WERI-Rb-1 (cell line): Measurements from ENCODE around the gene TBC1D23.

ENCODE experiments used
- DNase-seq: peaks from one replicate; pipeline ENCODE4 v3.0.0-alpha.2; 2020
- H3K27ac ChIP-seq: fragments of 250-450 bp; sonication (Bioruptor Pico); 2 replicates; pipeline ENCODE4 v1.5.1; 2020; ENCODE audit warnings: mild to moderate bottlenecking, moderate library complexity
- H3K27me3 ChIP-seq: fragments of 250-450 bp; sonication (Bioruptor Pico); 2 replicates; pipeline ENCODE4 v1.5.1; 2021; ENCODE audit warnings: mild to moderate bottlenecking, low read depth, moderate library complexity; ENCODE audit not compliant: insufficient read depth, severe bottlenecking
- H3K36me3 ChIP-seq: fragments of 250-450 bp; sonication (Bioruptor Pico); 2 replicates; pipeline ENCODE4 v1.5.1; 2020; ENCODE audit warnings: mild to moderate bottlenecking, moderate library complexity
- H3K4me3 ChIP-seq: 2 replicates; pipeline ENCODE4 v1.5.1; 2011; ENCODE audit warnings: low read depth, mild to moderate bottlenecking, control low read depth, low read length
- H3K9me3 ChIP-seq: fragments of 250-450 bp; sonication (Bioruptor Pico); 2 replicates; pipeline ENCODE4 v1.5.1; 2021; ENCODE audit warnings: mild to moderate bottlenecking, moderate library complexity; ENCODE audit not compliant: severe bottlenecking
- CTCF ChIP-seq: IDR thresholded peaks from 2 replicates; pipeline ENCODE4 v1.5.1; 2011; ENCODE audit warnings: low read depth, mild to moderate bottlenecking, control low read depth, inconsistent platforms, low read length

TBC1D23 gene

GRCh38 chr3:100370756-100371155 lies 110.0 kb downstream of the TBC1D23 start:
- no peak for DNase-seq
- Histone ChIP-seq H3K27me3 (no peaks in the 10 kb centered on the region), H3K27ac (no peak overlapping the region), H3K36me3 (peaks cover 50% of the 10 kb centered on the region), H3K4me3 (no peak overlapping the region), H3K9me3 (no peaks in the 10 kb centered on the region)
- no peak for TF ChIP-seq CTCF

- no peaks in the 10 kb centered on the region for H3K27me3 ChIP-seq
- no peaks in the 10 kb centered on the region for H3K9me3 ChIP-seq
- no peak for TF ChIP-seq CTCF
- H3K27ac ChIP-seq: no peak overlapping the region
- H3K4me3 ChIP-seq: no peak overlapping the region
- peaks cover 50% of the 10 kb centered on the region for H3K36me3 ChIP-seq
- no peak for DNase-seq
Observed at GRCh38 chr3:100374521-100374920, 113.7 kb downstream of the TBC1D23 start.
